Measurements from ENCODE around the gene HCN2.
A peak's percentile ranks its signal among the peaks of the same experiment; 100 is the strongest.

HCN2 gene

GRCh38 chr19:658059-658839 lies 68.6 kb downstream of the HCN2 start:
- H3K4me1 Mint-ChIP-seq = peaks cover 41 to 78% of the 10 kb centered on the region in 2 donors
- H3K4me3 Mint-ChIP-seq = peak overlapping the region in 1 of 2 donors; percentile 57
- ATAC-seq (replicated peaks) (no peak), DNase-seq (no peak)
- H3K36me3 Mint-ChIP-seq = peaks cover 23 to 47% of the 10 kb centered on the region in 2 donors
- no peaks in the 10 kb centered on the region for H3K27me3 Mint-ChIP-seq
- no peaks in the 10 kb centered on the region for H3K9me3 Mint-ChIP-seq
- H3K27ac Mint-ChIP-seq = peak overlapping the region; percentile 25

- peaks cover 45 to 82% of the 10 kb centered on the region in 2 donors for H3K4me1 Mint-ChIP-seq
- H3K27me3 Mint-ChIP-seq = no peaks in the 10 kb centered on the region
- H3K9me3 Mint-ChIP-seq = no peaks in the 10 kb centered on the region
- ATAC-seq (replicated peaks) (no peak), DNase-seq (no peak)
- peak overlapping the region; percentile 97 to 98 for H3K4me3 Mint-ChIP-seq
- H3K27ac Mint-ChIP-seq = peak overlapping the region; percentile 97
- peaks cover 23 to 40% of the 10 kb centered on the region in 2 donors for H3K36me3 Mint-ChIP-seq
Observed at GRCh38 chr19:658916-659839, 69.5 kb downstream of the HCN2 start.

GRCh38 chr19:660793-661426 lies 71.2 kb downstream of the HCN2 start:
- Mint-ChIP-seq H3K4me3 (peak overlapping the region; percentile 97 to 98), H3K27ac (peak overlapping the region; percentile 97), H3K4me1 (peaks cover 47 to 80% of the 10 kb centered on the region in 2 donors), H3K36me3 (peaks cover 17 to 26% of the 10 kb centered on the region in 2 donors), H3K27me3 (no peaks in the 10 kb centered on the region), H3K9me3 (no peaks in the 10 kb centered on the region)
- peak in 1 of 2 donors; percentile 1 for ATAC-seq (replicated peaks)
- DNase-seq = no peak

- peak; percentile 58 to 64 for ATAC-seq (replicated peaks)
- Mint-ChIP-seq H3K36me3 (peaks cover 17 to 20% of the 10 kb centered on the region in 2 donors), H3K27ac (peak overlapping the region; percentile 97), H3K4me3 (peak overlapping the region; percentile 97 to 98), H3K9me3 (no peaks in the 10 kb centered on the region), H3K4me1 (peaks cover 42 to 73% of the 10 kb centered on the region in 2 donors), H3K27me3 (no peaks in the 10 kb centered on the region)
- peak; percentile 49 for DNase-seq
Observed at GRCh38 chr19:661427-662196, 71.9 kb downstream of the HCN2 start.

- Mint-ChIP-seq H3K4me1 (peaks cover 37 to 68% of the 10 kb centered on the region in 2 donors), H3K27ac (peak overlapping the region; percentile 97), H3K9me3 (no peaks in the 10 kb centered on the region), H3K27me3 (peaks cover 0 to under 1% of the 10 kb centered on the region in 2 donors), H3K36me3 (peaks cover 15% of the 10 kb centered on the region in 2 donors), H3K4me3 (peak overlapping the region; percentile 97 to 98)
- ATAC-seq (replicated peaks) (peak; percentile 46 to 52), DNase-seq (peak; percentile 53)
Observed at GRCh38 chr19:662207-662961, 72.7 kb downstream of the HCN2 start.

- no peaks in the 10 kb centered on the region for H3K9me3 Mint-ChIP-seq
- H3K4me3 Mint-ChIP-seq = peak within 1 kb of the TSS; percentile 97 to 98
- H3K4me1 Mint-ChIP-seq = peaks cover 37 to 61% of the 10 kb centered on the region in 2 donors
- H3K27ac Mint-ChIP-seq = peak within 1 kb of the TSS; percentile 97
- peak; percentile 88 for DNase-seq
- H3K36me3 Mint-ChIP-seq = peaks cover 14% of the 10 kb centered on the region in 2 donors
- peaks cover 3 to 5% of the 10 kb centered on the region in 2 donors for H3K27me3 Mint-ChIP-seq
- peak; percentile 57 to 73 for ATAC-seq (replicated peaks)
Observed at GRCh38 chr19:662962-663681, 73.4 kb downstream of the HCN2 start, which contains the start of gene RNF126. Gene RNF126 (minus strand): TSS chr19:663214. CDS start chr19:663121, 93 bp downstream.

GRCh38 chr19:663682-664117 lies 74.0 kb downstream of the HCN2 start:
- Mint-ChIP-seq H3K27me3 (peaks cover 3 to 5% of the 10 kb centered on the region in 2 donors), H3K4me3 (peak overlapping the region; percentile 84 to 92), H3K27ac (peak overlapping the region; percentile 92), H3K4me1 (peaks cover 33 to 55% of the 10 kb centered on the region in 2 donors), H3K9me3 (no peaks in the 10 kb centered on the region), H3K36me3 (peaks cover 11 to 14% of the 10 kb centered on the region in 2 donors)
- no peak for ATAC-seq (replicated peaks)
- no peak for DNase-seq

- Mint-ChIP-seq H3K9me3 (no peaks in the 10 kb centered on the region), H3K4me3 (peak overlapping the region; percentile 65 to 92), H3K27ac (peak overlapping the region; percentile 75), H3K27me3 (peaks cover 7 to 11% of the 10 kb centered on the region in 2 donors), H3K4me1 (peaks cover 24 to 43% of the 10 kb centered on the region in 2 donors), H3K36me3 (peaks cover 7 to 14% of the 10 kb centered on the region in 2 donors)
- no peak for ATAC-seq (replicated peaks)
- peak; percentile 66 for DNase-seq
Observed at GRCh38 chr19:664913-665443, 75.3 kb downstream of the HCN2 start.
